Measurements from ENCODE around the gene CAMSAP3.

Gene CAMSAP3

GRCh38 chr19:7661744-7662538 is 66.3 kb downstream of the CAMSAP3 start:
- Histone ChIP-seq H3K27ac (ENCODE audit: low read depth, low read length, poor library complexity, severe bottlenecking) (no peak overlapping the region), H3K4me3 (ENCODE audit: low read depth, low read length, poor library complexity, severe bottlenecking) (no peak overlapping the region), H3K9ac (ENCODE audit: low read length) (no peak overlapping the region), H3K27me3 (ENCODE audit: insufficient read depth, low read length) (no peaks in the 10 kb centered on the region; the same call in 1 of the 2 replicates), H3K4me1 (ENCODE audit: insufficient read depth, low read length, severe bottlenecking) (peaks cover 8% of the 10 kb centered on the region), H3K9me2 (ENCODE audit: low read depth, low read length) (no peaks in the 10 kb centered on the region), H3F3A (ENCODE audit: insufficient read depth, low read length) (no peaks in the 10 kb centered on the region), H2AFZ (ENCODE audit: low read length) (no peak overlapping the region), H3K79me2 (ENCODE audit: insufficient read depth, low read length) (no peaks in the 10 kb centered on the region), H3K36me3 (ENCODE audit: insufficient read depth, low read length) (no peaks in the 10 kb centered on the region), H4K20me1 (ENCODE audit: insufficient read depth, low read length) (no peaks in the 10 kb centered on the region), H3K4me2 (ENCODE audit: low read length) (no peak overlapping the region), H3K9me3 (ENCODE audit: low read length) (no peaks in the 10 kb centered on the region)
- no peak for TF ChIP-seq CTCF (IDR thresholded peaks at IDR 0.05; ENCODE audit: low read length)
- TF ChIP-seq EZH2 (IDR thresholded peaks at IDR 0.05; ENCODE audit: borderline replicate concordance, low read length), result no peak

GRCh38 chr19:7662657-7663056 is 67.0 kb downstream of the CAMSAP3 start:
- H3F3A ChIP-seq (ENCODE audit: insufficient read depth, low read length), result no peaks in the 10 kb centered on the region
- H2AFZ ChIP-seq (ENCODE audit: low read length), result no peak overlapping the region
- H3K4me1 ChIP-seq (ENCODE audit: insufficient read depth, low read length, severe bottlenecking), result peaks cover 8% of the 10 kb centered on the region
- no peaks in the 10 kb centered on the region for H3K79me2 ChIP-seq (ENCODE audit: insufficient read depth, low read length)
- H3K27me3 ChIP-seq (ENCODE audit: insufficient read depth, low read length), result no peaks in the 10 kb centered on the region; the same call in 1 of the 2 replicates
- H3K4me3 ChIP-seq (ENCODE audit: low read depth, low read length, poor library complexity, severe bottlenecking), result no peak overlapping the region
- H4K20me1 ChIP-seq (ENCODE audit: insufficient read depth, low read length), result no peaks in the 10 kb centered on the region
- no peaks in the 10 kb centered on the region for H3K9me3 ChIP-seq (ENCODE audit: low read length)
- H3K9me2 ChIP-seq (ENCODE audit: low read depth, low read length), result no peaks in the 10 kb centered on the region
- no peaks in the 10 kb centered on the region for H3K36me3 ChIP-seq (ENCODE audit: insufficient read depth, low read length)
- no peak for TF ChIP-seq EZH2 (IDR thresholded peaks at IDR 0.05; ENCODE audit: borderline replicate concordance, low read length)
- TF ChIP-seq CTCF (IDR thresholded peaks at IDR 0.05; ENCODE audit: low read length), result no peak
- H3K9ac ChIP-seq (ENCODE audit: low read length), result no peak overlapping the region
- H3K27ac ChIP-seq (ENCODE audit: low read depth, low read length, poor library complexity, severe bottlenecking), result no peak overlapping the region
- H3K4me2 ChIP-seq (ENCODE audit: low read length), result no peak overlapping the region

GRCh38 chr19:7663706-7664105 is 68.0 kb downstream of the CAMSAP3 start:
- no peak overlapping the region for H2AFZ ChIP-seq (ENCODE audit: low read length)
- H3K27me3 ChIP-seq (ENCODE audit: insufficient read depth, low read length), result no peaks in the 10 kb centered on the region; the same call in 1 of the 2 replicates
- H3K27ac ChIP-seq (ENCODE audit: low read depth, low read length, poor library complexity, severe bottlenecking), result no peak overlapping the region
- H3K36me3 ChIP-seq (ENCODE audit: insufficient read depth, low read length), result no peaks in the 10 kb centered on the region
- no peaks in the 10 kb centered on the region for H3K79me2 ChIP-seq (ENCODE audit: insufficient read depth, low read length)
- H4K20me1 ChIP-seq (ENCODE audit: insufficient read depth, low read length), result no peaks in the 10 kb centered on the region
- H3K9me3 ChIP-seq (ENCODE audit: low read length), result no peaks in the 10 kb centered on the region
- no peak overlapping the region for H3K9ac ChIP-seq (ENCODE audit: low read length)
- no peaks in the 10 kb centered on the region for H3F3A ChIP-seq (ENCODE audit: insufficient read depth, low read length)
- H3K9me2 ChIP-seq (ENCODE audit: low read depth, low read length), result no peaks in the 10 kb centered on the region
- no peak for TF ChIP-seq CTCF (IDR thresholded peaks at IDR 0.05; ENCODE audit: low read length)
- no peak for TF ChIP-seq EZH2 (IDR thresholded peaks at IDR 0.05; ENCODE audit: borderline replicate concordance, low read length)
- H3K4me2 ChIP-seq (ENCODE audit: low read length), result no peak overlapping the region
- H3K4me3 ChIP-seq (ENCODE audit: low read depth, low read length, poor library complexity, severe bottlenecking), result no peak overlapping the region
- no peaks in the 10 kb centered on the region for H3K4me1 ChIP-seq (ENCODE audit: insufficient read depth, low read length, severe bottlenecking)
